HG03342 (cell line): ENCODE results near the gene FYB2.
A peak's percentile ranks its signal among the peaks of the same experiment; 100 is the strongest.

Experiments used
- ATAC-seq: cut with Tn5 transposase; IDR thresholded peaks from one replicate; pipeline ENCODE4 v1.9.1; 2021; ENCODE audit warnings: mild to moderate bottlenecking, moderate library complexity; ENCODE audit not compliant: unreplicated experiment

Gene FYB2

DNA sequence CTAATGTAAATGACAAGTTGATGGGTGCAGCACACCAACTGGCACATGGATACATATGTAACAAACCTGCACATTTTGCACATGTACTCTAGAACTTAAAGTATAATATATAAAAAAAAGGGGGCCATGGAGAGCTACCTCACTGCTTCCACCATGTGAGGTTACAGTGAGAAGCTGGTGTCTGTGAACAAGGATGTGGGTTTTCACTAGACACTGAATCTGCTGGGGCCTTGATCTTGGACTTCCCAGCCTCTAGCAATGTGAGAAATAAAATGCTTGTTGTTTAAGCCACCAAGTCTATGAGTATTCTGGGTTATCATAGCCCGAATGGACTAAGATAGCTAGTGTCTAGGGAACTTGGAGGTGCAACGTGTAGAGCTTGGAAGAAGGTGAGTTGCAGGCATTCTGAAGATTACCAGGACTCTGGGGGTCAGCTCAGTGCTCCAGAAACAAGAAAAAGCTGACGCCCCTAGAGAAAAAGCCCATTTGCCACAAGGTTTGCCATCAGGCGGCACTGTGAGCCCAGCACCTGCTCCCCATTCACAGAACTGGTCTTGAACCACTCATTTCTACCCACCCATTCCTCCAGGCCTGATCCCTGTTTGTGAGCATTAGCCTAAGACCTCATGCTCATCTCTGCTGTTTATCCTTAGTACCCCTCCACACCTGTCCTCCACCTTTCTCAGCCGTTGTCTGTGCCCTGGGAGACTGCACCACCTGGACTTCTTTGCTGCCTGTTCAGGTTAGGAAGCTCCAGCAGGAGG lies 15.1 kb upstream of the FYB2 start:
- no peak for ATAC-seq

DNA sequence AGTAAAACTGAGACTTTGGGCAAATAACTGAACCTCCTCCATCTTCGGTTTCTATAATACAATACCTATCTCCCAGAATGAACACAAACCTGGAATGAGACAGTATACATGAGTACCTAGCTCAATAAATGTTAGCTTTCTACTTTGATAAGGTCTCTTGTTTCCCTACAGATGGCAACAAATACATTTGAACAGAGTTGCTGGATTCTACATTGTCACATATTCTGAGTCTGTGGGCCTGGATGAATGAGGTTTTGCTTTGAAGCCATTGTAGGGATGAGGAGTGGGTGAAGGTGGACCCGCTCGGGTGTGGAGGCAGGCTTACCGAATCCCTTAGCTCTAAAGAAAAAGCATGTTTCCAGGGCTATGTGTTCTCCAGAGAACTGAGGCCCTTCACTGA lies 13.9 kb upstream of the FYB2 start:
- ATAC-seq, result no peak

DNA sequence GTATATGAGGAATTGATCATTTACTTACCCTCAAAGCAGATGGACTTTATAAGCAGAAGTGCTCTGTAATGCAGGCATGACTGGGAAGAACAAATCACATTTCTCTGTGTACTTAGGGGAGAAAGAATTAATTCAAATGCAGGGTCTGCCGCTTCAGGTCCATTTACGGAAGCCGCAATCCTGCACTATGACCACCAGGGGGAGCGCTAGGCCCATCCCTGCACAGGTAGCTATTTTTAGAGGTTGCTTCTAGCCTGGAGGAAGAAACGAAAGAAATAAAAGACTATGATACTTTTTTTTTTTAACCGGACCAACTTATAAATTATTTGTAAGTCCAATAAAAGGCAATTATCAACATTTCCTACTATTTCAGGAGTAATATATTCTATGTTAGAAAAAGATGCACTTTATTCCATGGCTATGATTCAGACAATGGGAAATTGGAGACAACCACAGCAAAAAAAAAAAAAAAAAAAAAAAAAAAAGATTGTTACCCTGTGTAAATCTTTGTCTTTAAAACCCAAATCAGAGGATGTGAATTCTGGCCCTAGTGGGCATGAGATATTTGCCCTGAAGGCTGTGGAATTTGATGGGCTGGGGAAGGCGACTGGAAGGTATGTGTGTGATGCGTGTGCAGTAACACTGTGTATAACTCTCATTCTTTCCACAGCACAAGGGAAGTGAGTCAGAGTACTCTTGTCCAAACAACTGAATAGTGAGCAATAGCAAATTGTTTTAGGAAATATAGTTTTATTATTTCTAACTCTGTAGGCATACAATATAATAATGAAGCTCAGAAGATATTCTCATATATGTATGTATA lies 12.9 kb upstream of the FYB2 start:
- peak; percentile 90 for ATAC-seq

DNA sequence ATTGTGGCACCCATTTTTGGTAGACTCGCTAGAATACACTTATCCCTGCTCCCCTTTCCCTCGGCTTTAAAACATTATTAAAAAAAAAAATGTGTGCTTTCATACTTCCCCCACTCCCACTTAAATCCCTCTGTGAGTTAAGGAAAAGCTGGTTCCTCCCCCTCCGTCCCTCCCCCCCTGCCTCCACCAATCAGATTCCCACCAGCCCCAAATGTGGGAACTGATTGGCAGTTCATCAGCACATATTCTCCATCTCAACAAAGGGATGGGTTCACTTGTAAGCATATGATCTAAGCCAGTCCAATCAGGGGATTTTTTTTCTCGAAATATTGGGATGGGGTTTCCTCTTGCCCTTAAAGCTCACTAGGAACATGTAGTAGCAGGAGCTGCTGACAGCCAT lies 10.8 kb upstream of the FYB2 start:
- ATAC-seq, result no peak

DNA sequence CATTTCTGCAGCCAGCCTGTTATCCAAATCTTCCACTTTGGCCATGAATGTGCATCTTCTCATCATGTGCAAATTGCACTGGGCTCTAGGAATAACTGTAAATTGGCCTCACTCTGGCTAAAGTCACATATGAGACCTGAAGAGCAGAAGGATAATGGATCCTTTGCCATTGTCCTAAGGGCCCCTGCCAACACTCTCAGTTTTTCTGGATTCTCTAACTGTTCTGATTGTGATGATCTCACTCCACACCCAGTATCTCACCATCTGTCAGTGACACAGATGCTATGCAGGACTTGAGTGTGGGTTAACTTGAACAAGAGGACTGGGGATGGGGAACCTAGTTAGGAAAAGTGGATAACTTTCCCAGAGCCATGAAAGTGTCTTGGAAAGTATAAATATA lies 8.5 kb upstream of the FYB2 start:
- ATAC-seq, result no peak

DNA sequence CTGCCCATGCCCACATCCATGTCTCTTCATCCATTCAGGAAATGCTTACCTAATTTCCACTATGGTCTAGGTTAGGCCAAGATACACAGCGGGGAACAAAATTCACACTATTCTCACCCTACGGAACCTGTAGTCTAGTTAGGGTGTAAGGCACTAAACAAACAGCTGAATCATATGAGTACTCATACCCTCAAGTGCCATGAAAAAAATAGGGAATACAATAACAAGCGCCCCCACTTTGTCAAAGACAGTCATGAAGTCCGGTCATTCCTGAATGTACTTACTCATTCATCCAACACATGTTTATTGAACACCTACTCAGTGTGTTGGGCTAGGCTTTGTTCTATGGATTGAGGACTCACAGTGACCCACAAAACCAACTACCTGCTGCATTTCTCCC lies 6.2 kb upstream of the FYB2 start:
- ATAC-seq, result no peak

DNA sequence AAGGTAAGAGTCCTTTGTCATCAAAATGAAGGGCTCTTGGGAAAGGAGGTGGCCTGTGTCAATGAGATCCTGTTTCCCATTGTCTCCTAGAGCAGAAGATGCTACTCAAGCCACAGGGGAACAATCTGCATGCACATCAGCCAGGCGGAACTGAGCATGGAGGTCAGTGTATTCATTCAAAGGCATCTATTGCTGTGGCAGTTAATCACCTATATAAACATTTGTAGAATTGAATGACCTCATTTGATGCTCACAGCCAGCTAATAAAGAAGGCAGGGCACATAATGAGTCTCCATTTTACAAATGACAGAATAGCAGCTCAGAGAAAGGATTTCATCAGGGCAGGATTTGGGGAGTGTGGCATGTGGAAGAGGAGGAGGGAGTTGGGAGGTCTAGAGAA lies 5.7 kb upstream of the FYB2 start:
- no peak for ATAC-seq

DNA sequence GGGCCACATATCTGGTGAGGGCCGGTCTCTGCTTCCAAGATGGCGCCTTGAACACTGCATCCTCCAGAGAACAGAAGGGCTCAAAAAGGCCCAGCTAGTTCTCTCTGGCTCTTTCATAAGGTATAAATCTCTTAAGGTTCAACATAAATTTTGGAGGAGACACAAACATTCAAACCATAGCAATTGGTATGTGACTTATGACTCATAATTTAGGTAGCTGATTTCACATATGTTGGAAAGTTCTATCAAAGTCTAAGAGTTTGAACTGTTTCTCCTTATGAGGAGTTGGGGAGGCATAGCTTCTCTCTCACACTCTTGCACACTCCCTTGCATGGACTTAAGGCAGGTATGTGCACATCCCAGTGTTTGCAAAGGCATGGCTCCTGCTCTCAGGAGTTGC lies 5.1 kb upstream of the FYB2 start:
- ATAC-seq, result no peak

DNA sequence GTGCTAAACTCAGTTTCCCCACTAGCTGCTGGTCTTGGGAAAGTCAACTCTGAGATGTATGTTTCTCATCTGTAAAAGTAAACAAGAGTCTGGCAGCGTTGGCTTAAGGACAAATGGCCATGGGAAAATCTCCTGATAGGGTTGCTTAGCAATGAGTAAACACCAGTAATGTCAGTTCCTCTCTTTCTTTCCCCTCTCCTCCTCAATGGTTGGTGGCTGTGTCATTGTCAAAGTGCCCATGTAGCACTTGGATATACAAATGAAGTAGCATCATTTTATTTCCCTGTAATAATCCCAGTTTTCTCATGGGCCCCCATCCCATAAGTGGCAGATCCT lies 2.2 kb upstream of the FYB2 start:
- ATAC-seq, result no peak

DNA sequence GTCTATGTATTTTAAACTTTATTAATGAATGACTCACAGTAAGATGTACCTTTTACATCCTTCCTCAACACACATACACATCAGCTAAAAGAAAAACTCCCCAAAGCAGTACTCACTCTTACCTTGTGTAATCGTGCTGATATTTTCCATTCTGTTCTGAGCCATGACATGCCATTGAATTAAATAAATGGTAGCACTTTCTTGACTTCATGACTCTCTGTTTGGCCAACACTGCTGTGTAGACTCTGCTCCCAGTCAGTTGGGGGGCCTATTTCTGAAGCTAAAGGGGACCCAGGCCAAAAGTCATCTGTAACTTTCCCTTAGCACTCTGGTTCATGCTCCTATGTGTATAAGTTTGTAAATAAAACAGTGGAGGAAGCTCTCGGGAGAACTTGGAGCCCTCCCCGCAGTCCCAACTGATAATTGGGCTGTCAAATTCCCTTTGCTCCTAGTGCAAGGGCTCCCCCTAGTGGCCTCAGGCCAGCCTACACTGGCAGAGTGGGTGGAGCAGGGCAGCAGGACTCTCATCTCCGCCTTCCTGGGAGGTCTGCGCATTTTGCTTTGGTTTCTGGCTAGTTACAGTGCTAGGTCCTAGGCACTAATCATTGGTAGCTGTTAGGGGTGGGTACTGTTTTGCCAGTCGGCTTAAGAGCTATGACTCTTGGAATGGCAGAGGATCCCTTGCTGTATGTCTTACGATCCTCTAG lies 1.7 kb upstream of the FYB2 start:
- peak; percentile 83 for ATAC-seq

DNA sequence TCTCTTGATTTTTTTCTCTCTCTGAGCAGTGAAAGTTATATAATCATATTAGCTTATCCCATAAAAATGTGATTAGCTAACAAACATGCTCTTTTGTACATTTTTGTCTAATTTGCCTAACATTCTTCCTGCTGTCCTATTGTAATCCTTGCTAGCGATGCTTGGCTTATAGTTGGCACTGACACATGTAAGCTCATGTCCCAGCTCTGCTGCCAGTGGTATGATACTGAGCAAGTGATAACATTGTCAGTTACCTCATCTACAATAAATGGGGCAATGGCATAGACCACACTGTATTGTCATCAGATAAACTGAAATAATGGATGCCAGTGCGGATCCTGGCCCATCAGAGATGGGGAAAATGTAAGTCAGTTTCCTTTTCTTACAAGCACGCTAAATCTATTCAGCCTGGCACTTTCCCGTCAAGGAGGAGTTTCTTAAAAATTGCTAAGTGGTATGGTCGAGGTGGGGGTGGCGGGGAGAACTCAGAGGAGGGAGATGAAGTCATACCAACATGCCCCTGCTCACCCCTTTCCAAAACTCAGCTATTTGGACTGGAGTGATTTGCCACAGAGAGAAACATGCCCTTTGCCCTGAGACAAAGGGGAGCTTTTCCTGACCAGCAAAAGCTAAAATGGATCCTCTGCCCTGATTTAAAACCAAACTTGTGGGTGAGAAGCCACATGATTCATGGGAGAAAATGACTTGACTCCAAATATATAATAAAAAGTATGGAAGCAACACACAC lies 1.3 kb downstream of the FYB2 start:
- ATAC-seq, result no peak

DNA sequence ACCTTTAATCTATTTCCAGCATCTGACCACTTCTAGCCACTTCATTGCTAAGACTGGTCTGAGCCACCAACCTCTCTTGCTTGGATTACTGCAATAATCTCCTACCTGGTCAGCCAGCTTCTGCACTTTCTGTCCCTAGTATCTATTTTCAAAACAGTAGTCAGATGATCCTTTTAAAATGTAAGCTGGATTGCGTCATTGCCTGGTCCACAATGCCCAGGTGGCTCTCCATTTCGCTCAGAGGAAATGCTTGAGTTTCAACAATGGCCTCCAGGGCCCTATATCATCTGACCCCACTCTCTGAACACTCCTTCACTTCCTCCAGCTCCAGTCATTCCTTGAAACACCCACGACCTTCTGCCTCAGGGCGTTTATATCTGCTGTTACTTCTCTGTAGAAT lies 2.3 kb downstream of the FYB2 start:
- ATAC-seq, result peak; percentile 58

DNA sequence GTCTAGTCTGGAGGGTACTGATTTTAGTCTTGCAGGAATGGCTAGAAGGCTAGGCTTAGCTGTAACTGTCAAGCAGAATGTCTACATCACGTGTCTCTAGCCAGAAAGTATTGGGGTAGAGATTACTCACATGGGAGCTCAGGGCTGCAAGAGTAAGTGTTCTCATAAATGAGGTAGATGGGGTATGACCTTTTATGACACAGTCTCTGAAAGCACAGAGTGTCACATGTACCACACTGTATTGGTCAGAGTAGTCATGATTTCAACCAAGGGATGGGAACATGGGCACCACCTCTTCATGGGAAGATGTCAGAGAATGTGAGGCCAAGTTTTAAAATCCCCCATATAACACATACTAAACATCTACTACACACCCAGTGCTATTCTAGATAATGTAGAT lies 2.9 kb downstream of the FYB2 start:
- ATAC-seq, result no peak

DNA sequence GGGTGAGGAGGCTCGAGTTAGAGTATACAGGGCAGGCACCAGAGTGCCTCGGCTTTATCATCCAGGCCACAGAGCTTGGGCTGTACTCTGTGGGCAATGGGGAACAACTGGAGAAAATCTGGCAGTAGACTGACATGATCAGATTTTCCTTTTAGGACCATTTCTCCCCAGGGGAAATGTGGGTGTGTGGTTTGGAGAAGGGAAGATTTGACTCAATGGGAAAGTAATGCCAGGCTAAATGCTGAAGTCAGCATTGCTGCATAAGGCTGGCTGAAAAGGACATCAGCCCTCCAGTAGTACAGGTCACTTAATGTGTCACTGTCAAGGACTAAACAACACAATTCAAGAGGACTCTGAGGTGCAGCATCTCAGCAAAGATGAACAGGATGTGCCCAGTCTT lies 5.0 kb downstream of the FYB2 start:
- no peak for ATAC-seq

DNA sequence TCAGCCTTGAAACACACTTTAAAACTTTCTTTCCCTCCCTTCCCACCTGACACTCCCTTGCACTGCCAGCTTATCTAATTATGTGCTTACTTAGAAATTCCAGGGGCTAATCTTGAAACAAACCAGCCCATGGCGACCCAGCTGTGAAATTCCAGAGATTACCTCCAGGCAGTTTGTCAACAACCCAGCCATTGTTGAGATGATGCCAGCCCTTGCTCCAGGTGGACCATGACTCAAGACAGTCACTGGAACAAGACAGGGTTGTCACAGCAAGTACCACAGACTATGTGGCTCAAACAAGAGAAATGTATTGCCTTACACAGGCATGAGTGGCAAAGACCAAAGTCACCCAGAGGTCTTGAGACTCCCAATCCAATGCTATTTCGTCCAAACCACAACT lies 7.9 kb downstream of the FYB2 start:
- ATAC-seq, result no peak

DNA sequence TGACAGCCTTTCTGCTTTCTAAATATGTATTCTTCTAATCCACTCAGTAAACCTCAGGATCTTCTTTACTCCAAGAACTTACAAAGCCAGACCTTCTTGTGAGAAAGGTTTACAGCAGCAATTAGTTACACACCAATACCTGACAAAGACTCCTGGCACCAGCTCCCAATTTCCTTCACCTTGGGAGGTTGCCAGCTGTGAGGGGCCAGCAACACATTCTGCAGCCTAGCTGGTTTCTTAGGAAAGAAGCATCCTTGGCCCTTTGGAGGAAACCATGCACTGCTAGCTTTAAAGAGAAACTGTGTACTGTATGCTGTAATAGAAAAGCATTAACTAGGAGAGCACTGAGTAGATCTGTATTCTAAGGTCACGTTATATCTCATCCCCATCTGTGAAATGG lies 10.8 kb downstream of the FYB2 start:
- ATAC-seq, result no peak

DNA sequence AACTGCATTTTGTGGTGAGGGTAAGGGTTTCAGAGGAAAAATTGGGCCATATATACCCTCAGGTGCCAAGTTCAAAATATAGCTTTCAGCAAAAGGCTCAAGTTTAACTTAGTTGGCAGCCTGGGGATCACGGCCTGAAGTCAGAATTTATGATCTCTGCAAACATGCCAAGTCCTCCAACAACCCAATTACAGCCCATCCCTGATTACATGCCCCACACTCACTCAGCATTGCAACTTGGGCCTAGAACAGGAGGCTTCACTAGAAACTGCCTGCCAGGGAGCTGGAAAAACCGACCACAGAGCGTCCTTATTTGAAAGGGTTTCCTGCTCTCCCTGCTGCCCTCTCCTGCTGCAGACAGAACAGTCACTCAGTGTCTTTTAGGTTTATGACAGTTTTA lies 12.4 kb downstream of the FYB2 start:
- no peak for ATAC-seq

DNA sequence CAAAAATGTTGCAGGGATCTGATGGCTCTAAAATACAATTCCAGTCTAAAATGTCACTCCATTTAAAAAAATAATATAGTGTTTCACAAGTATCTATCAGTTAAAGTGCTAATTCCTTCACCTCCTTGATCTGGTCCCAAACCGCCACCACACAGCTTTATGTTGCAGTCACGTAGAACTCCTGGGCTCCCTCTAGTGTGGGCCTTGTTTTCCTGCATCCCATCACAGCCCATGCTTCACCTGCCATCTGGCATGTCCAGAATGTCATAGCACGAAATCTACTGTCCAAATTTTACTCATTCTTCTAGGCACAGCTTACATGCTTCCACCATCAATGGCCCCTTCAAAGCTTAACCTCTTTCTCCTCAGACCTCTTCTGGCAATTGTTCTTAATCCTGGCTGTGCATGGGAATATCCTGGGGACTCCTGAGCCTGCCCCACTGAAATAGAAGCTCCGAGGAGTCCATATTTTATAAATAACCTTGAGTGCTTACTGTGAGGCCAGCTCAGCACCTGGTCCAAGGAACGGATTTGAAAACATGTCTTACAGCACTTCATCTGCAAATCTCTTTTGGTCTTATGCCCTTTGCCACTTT lies 15.5 kb downstream of the FYB2 start:
- ATAC-seq, result peak; percentile 65

DNA sequence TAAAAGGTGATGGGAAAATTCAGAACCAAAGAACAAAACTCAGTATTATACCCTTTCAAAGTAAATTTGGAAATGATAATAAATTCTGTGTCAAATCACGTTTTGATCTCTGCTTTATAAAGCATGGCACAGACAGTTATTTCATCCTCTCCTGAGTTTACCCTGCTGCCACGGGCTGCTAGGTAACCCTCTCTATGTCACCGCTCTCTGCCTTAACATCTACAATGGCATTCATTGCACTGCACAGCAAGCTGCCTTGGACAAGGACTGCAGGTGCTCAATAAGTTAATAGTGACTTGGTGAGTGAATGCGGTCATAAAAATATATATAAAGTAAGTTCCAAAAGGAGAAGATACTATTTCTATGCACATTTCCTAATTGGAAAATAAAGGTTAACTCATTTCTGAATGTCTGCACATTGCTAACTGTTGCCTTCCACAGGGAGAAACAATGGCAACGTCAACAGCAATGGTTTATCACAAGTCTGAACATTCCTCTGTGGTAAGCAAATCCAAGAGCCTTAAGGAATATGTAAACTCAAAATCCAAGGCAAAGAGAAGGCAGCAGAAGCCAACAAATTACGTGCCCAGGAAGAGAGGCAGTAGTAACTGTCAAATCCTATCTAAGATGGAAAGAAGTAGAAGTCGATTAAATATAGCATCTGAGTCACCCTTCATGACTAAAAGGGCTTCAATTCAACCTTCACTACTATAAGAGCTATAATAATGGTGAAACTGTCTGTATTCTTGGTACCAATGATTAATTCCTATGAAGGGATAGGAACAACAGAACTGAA lies 19.4 kb downstream of the FYB2 start:
- no peak for ATAC-seq

DNA sequence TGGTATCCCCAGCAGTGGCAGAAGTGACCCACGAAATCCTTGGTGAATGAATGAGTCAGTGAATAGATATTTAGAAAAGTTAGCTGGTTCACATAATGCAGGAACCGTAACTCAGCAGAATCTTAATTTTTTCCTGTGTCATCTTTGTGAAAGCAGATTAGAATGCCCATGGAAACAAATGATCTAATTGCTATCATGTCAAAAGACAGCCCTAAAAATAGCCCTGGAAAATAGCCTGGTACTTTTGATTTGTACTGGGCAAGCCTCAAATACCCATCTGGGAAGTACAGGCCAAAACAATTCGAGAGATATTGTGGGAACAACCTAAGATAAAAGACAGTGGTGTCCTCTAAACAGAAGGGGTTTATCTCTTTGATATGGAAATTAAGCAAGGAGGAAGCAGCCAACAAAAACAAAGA lies 21.1 kb downstream of the FYB2 start:
- ATAC-seq, result no peak
